ENCODE data around the gene CLEC10A. TPM values are rescaled to one million over a fixed set of nuclear protein-coding genes. Genes with fewer than 3 reads are reported as not detected.
"Not testable (repeated sequence)": the region's sequence is repeated elsewhere in the genome, so short reads cannot be mapped to it uniquely, and the experiment has no call there.

The CLEC10A gene
- total RNA-seq, 1 experiment from 2014 or later = not detected

- ATAC-seq (no peak), DNase-seq (no peak)
- H3K4me2 ChIP-seq (ENCODE audit: low read length) = no peak overlapping the region
- H3K27me3 ChIP-seq (ENCODE audit: low read length) = no peaks in the 10 kb centered on the region
- intact Hi-C loops (cut with micrococcal nuclease) = no loop called here
- H3K9me3 ChIP-seq (ENCODE audit: low read length) = no peaks in the 10 kb centered on the region
- no peaks in the 10 kb centered on the region for H3F3A ChIP-seq (ENCODE audit: low read length, unreplicated experiment)
- H3K4me1 ChIP-seq (ENCODE audit: insufficient read depth, low read length) = peaks cover 33% of the 10 kb centered on the region
- H3K4me3 ChIP-seq (ENCODE audit: low read length) = no peak overlapping the region
- H2AFZ ChIP-seq (ENCODE audit: low read length) = no peak overlapping the region
- H3K79me2 ChIP-seq (ENCODE audit: low read length) = no peaks in the 10 kb centered on the region
- ChIA-PET POLR2A (ENCODE audit: unreplicated experiment) (no interaction called here), CTCF (no interaction called here)
- no TSS peak for BruUV-seq (replicated peaks)
- H3K9ac ChIP-seq (ENCODE audit: low read length) = no peak overlapping the region
- peak overlapping the region; percentile 18; the same call in 1 of the 2 replicates for H3K27ac ChIP-seq (ENCODE audit: low read length)
- TF ChIP-seq EZH2phosphoT487 (IDR thresholded peaks at IDR 0.05; ENCODE audit: borderline replicate concordance, low read length) (no peak), EZH2 (IDR thresholded peaks at IDR 0.05; ENCODE audit: low read length, unreplicated experiment) (no peak), CTCF (conservative IDR thresholded peaks at IDR 0.05; ENCODE audit: low read depth, low read length) (no peak)
- H3K9me2 ChIP-seq (replicated peaks; ENCODE audit: low read length) = no peaks in the 10 kb centered on the region
- no peaks in the 10 kb centered on the region for H4K20me1 ChIP-seq (ENCODE audit: low read length)
- no peaks in the 10 kb centered on the region for H3K36me3 ChIP-seq (ENCODE audit: low read depth, low read length)
These were observed 21.1 kb downstream of the CLEC10A start for GRCh38 chr17:7058831-7059447.

- Histone ChIP-seq H3K9ac (ENCODE audit: low read length) (no peak overlapping the region), H3K27me3 (ENCODE audit: low read length) (no peaks in the 10 kb centered on the region), H3K4me1 (ENCODE audit: insufficient read depth, low read length) (peaks cover 27% of the 10 kb centered on the region), H3K27ac (ENCODE audit: low read length) (no peak overlapping the region), H3K9me3 (ENCODE audit: low read length) (no peaks in the 10 kb centered on the region), H2AFZ (ENCODE audit: low read length) (no peak overlapping the region), H3K79me2 (ENCODE audit: low read length) (no peaks in the 10 kb centered on the region), H3K36me3 (ENCODE audit: low read depth, low read length) (no peaks in the 10 kb centered on the region), H4K20me1 (ENCODE audit: low read length) (no peaks in the 10 kb centered on the region), H3K9me2 (replicated peaks; ENCODE audit: low read length) (no peaks in the 10 kb centered on the region), H3F3A (ENCODE audit: low read length, unreplicated experiment) (no peaks in the 10 kb centered on the region), H3K4me2 (ENCODE audit: low read length) (no peak overlapping the region), H3K4me3 (ENCODE audit: low read length) (no peak overlapping the region)
- no TSS peak for BruUV-seq (replicated peaks)
- ATAC-seq (no peak), DNase-seq (peak; percentile 46)
- ChIA-PET CTCF (no interaction called here), POLR2A (ENCODE audit: unreplicated experiment) (no interaction called here)
- intact Hi-C loops (cut with micrococcal nuclease) = no loop called here
- TF ChIP-seq EZH2phosphoT487 (IDR thresholded peaks at IDR 0.05; ENCODE audit: borderline replicate concordance, low read length) (no peak), CTCF (conservative IDR thresholded peaks at IDR 0.05; ENCODE audit: low read depth, low read length) (no peak), EZH2 (IDR thresholded peaks at IDR 0.05; ENCODE audit: low read length, unreplicated experiment) (no peak)
These were observed 23.7 kb downstream of the CLEC10A start for GRCh38 chr17:7056386-7056785.

DNA sequence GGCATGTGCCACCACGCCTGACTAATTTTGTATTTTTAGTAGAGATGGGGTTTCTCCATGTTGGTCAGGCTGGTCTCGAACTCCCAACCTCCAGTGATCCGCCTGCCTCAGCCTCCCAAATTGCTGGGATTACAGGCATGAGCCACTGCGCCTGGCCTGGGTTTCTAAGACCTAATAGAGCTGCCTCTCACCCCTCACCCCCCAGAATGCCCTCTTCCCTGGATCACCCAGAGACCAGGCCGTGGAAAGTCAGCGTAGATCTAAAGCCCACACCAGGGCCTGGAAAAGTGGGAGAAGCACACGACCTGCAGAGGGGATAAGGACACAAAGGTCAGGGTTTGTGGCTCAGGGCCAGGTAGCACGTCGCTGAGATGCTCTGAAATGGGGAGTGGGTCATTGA, 29.5 kb downstream of the CLEC10A start:
- H3K27me3 ChIP-seq (ENCODE audit: low read length); BruUV-seq (replicated peaks); H3F3A ChIP-seq (ENCODE audit: low read length, unreplicated experiment); H3K79me2 ChIP-seq (ENCODE audit: low read length); H2AFZ ChIP-seq (ENCODE audit: low read length); DNase-seq; intact Hi-C loops (cut with micrococcal nuclease); H3K9me3 ChIP-seq (ENCODE audit: low read length); H4K20me1 ChIP-seq (ENCODE audit: low read length); H3K4me3 ChIP-seq (ENCODE audit: low read length); POLR2A ChIA-PET (ENCODE audit: unreplicated experiment); ATAC-seq; H3K36me3 ChIP-seq (ENCODE audit: low read depth, low read length); H3K9me2 ChIP-seq (replicated peaks; ENCODE audit: low read length); CTCF ChIA-PET; H3K9ac ChIP-seq (ENCODE audit: low read length); H3K4me2 ChIP-seq (ENCODE audit: low read length): not testable (repeated sequence)
- Histone ChIP-seq H3K4me1 (ENCODE audit: insufficient read depth, low read length) (peaks cover 31% of the 10 kb centered on the region), H3K27ac (ENCODE audit: low read length) (peak overlapping the region; percentile 65; the same call in 1 of the 2 replicates)

All from PC-3 (cell line).